Measurements from ENCODE around the gene STRN4. TPM values are rescaled to one million over a fixed set of nuclear protein-coding genes. Genes with fewer than 3 reads are reported as not detected.
A peak's percentile ranks its signal among the peaks of the same experiment; 100 is the strongest.
"Not testable (repeated sequence)": the region's sequence is repeated elsewhere in the genome, so short reads cannot be mapped to it uniquely, and the experiment has no call there.

Gene STRN4
- total and polyA plus RNA-seq, 2 donors: 34.5 to 87.8 TPM

- 84% methylated on average over 6 of the region's 6 CpGs for WGBS
- not testable (repeated sequence) for H3K4me1 ChIP-seq (ENCODE audit: insufficient read depth); H3K36me3 ChIP-seq (ENCODE audit: insufficient read depth); DNase-seq (ENCODE audit: extremely low spot score); H3K27ac ChIP-seq (ENCODE audit: low read depth); H3K4me3 ChIP-seq (ENCODE audit: low read depth, low read length)
These were observed 33.4 kb downstream of the STRN4 start for GRCh38 chr19:46712768-46713338.

GRCh38 chr19:46710687-46711086 is 35.6 kb downstream of the STRN4 start:
- no peak for DNase-seq (ENCODE audit: extremely low spot score)
- H3K4me3 ChIP-seq (ENCODE audit: low read depth, low read length): no peak overlapping the region
- 82% methylated on average over 25 of the region's 25 CpGs for WGBS
- peaks cover 2% of the 10 kb centered on the region for H3K36me3 ChIP-seq (ENCODE audit: insufficient read depth)
- no peak overlapping the region for H3K27ac ChIP-seq (ENCODE audit: low read depth)
- H3K4me1 ChIP-seq (ENCODE audit: insufficient read depth): no peaks in the 10 kb centered on the region

- H3K4me1 ChIP-seq (ENCODE audit: insufficient read depth): no peaks in the 10 kb centered on the region
- DNase-seq (ENCODE audit: extremely low spot score): no peak
- H3K4me3 ChIP-seq (ENCODE audit: low read depth, low read length): no peak overlapping the region
- 42% methylated on average over 21 of the region's 21 CpGs for WGBS
- peaks cover 11% of the 10 kb centered on the region for H3K36me3 ChIP-seq (ENCODE audit: insufficient read depth)
- H3K27ac ChIP-seq (ENCODE audit: low read depth): no peak overlapping the region
These were observed 41.7 kb downstream of the STRN4 start for GRCh38 chr19:46704379-46705076.

- no peak for DNase-seq (ENCODE audit: extremely low spot score)
- Histone ChIP-seq H3K27ac (ENCODE audit: low read depth) (no peak overlapping the region), H3K4me3 (ENCODE audit: low read depth, low read length) (no peak overlapping the region), H3K36me3 (ENCODE audit: insufficient read depth) (peaks cover 12% of the 10 kb centered on the region), H3K4me1 (ENCODE audit: insufficient read depth) (no peaks in the 10 kb centered on the region)
- 92% methylated on average over 13 of the region's 13 CpGs for WGBS
These were observed 45.5 kb downstream of the STRN4 start for GRCh38 chr19:46700704-46701103.

- DNase-seq (ENCODE audit: extremely low spot score): no peak
- WGBS: 95% methylated on average over 11 of the region's 11 CpGs
- no peak overlapping the region for H3K27ac ChIP-seq (ENCODE audit: low read depth)
These were observed 47.6 kb downstream of the STRN4 start for GRCh38 chr19:46698395-46699321.

GRCh38 chr19:46697204-46697960 is 48.9 kb downstream of the STRN4 start:
- peaks cover 12% of the 10 kb centered on the region for H3K36me3 ChIP-seq (ENCODE audit: insufficient read depth)
- 30% methylated on average over 39 of the region's 39 CpGs for WGBS

More at GRCh38 chr19:46698395-46699321, 47.6 kb downstream of the STRN4 start:
- H3K4me3 ChIP-seq (ENCODE audit: low read depth, low read length): no peak overlapping the region
- H3K36me3 ChIP-seq (ENCODE audit: insufficient read depth): peaks cover 12% of the 10 kb centered on the region
- no peaks in the 10 kb centered on the region for H3K4me1 ChIP-seq (ENCODE audit: insufficient read depth)

GRCh38 chr19:46696866-46697203 is 49.4 kb downstream of the STRN4 start:
- H3K27ac ChIP-seq (ENCODE audit: low read depth): no peak overlapping the region
- H3K4me3 ChIP-seq (ENCODE audit: low read depth, low read length): no peak overlapping the region
- peaks cover 12% of the 10 kb centered on the region for H3K36me3 ChIP-seq (ENCODE audit: insufficient read depth)
- 85% methylated on average over 9 of the region's 9 CpGs for WGBS
- H3K4me1 ChIP-seq (ENCODE audit: insufficient read depth): no peaks in the 10 kb centered on the region
- no peak for DNase-seq (ENCODE audit: extremely low spot score)

More at GRCh38 chr19:46697204-46697960, 48.9 kb downstream of the STRN4 start:
- Histone ChIP-seq H3K4me1 (ENCODE audit: insufficient read depth) (no peaks in the 10 kb centered on the region), H3K27ac (ENCODE audit: low read depth) (no peak overlapping the region), H3K4me3 (ENCODE audit: low read depth, low read length) (no peak overlapping the region)
- peak; percentile 71 for DNase-seq (ENCODE audit: extremely low spot score)

GRCh38 chr19:46696052-46696451 is 50.2 kb downstream of the STRN4 start:
- WGBS: 92% methylated on average over 10 of the region's 10 CpGs
- Histone ChIP-seq H3K27ac (ENCODE audit: low read depth) (no peak overlapping the region), H3K4me3 (ENCODE audit: low read depth, low read length) (no peak overlapping the region), H3K4me1 (ENCODE audit: insufficient read depth) (no peaks in the 10 kb centered on the region), H3K36me3 (ENCODE audit: insufficient read depth) (peaks cover 8% of the 10 kb centered on the region)
- DNase-seq (ENCODE audit: extremely low spot score): no peak

- H3K36me3 ChIP-seq (ENCODE audit: insufficient read depth): peaks cover 2% of the 10 kb centered on the region
- no peak for DNase-seq (ENCODE audit: extremely low spot score)
- WGBS: 96% methylated on average over 22 of the region's 22 CpGs
- no peak overlapping the region for H3K27ac ChIP-seq (ENCODE audit: low read depth)
- no peaks in the 10 kb centered on the region for H3K4me1 ChIP-seq (ENCODE audit: insufficient read depth)
- H3K4me3 ChIP-seq (ENCODE audit: low read depth, low read length): no peak overlapping the region
These were observed 52.5 kb downstream of the STRN4 start for GRCh38 chr19:46693760-46694159.

- WGBS: 96% methylated on average over 4 of the region's 4 CpGs
- H3K4me3 ChIP-seq (ENCODE audit: low read depth, low read length): no peak overlapping the region
- no peak overlapping the region for H3K27ac ChIP-seq (ENCODE audit: low read depth)
- DNase-seq (ENCODE audit: extremely low spot score): no peak
- H3K36me3 ChIP-seq (ENCODE audit: insufficient read depth): peaks cover 2% of the 10 kb centered on the region
- no peaks in the 10 kb centered on the region for H3K4me1 ChIP-seq (ENCODE audit: insufficient read depth)
These were observed 53.1 kb downstream of the STRN4 start for GRCh38 chr19:46692918-46693722.

GRCh38 chr19:46691948-46692347 is 54.3 kb downstream of the STRN4 start:
- Histone ChIP-seq H3K27ac (ENCODE audit: low read depth) (no peak overlapping the region), H3K4me3 (ENCODE audit: low read depth, low read length) (no peak overlapping the region), H3K36me3 (ENCODE audit: insufficient read depth) (peaks cover 5% of the 10 kb centered on the region), H3K4me1 (ENCODE audit: insufficient read depth) (no peaks in the 10 kb centered on the region)
- no peak for DNase-seq (ENCODE audit: extremely low spot score)
- 96% methylated on average over 2 of the region's 2 CpGs for WGBS

GRCh38 chr19:46691104-46691503 is 55.1 kb downstream of the STRN4 start:
- 49% methylated on average over 2 of the region's 2 CpGs for WGBS
- Histone ChIP-seq H3K4me3 (ENCODE audit: low read depth, low read length) (no peak overlapping the region), H3K36me3 (ENCODE audit: insufficient read depth) (peaks cover 5% of the 10 kb centered on the region), H3K27ac (ENCODE audit: low read depth) (no peak overlapping the region), H3K4me1 (ENCODE audit: insufficient read depth) (no peaks in the 10 kb centered on the region)
- DNase-seq (ENCODE audit: extremely low spot score): no peak
